WTC11 (cell line): ENCODE results near the gene UGT1A10. TPM values are rescaled to one million over a fixed set of nuclear protein-coding genes. Genes with fewer than 3 reads are reported as not detected.

Experiments
- ATAC-seq: fragments of 200-7000 bp; cut with Tn5 transposase; 2 replicates; pipeline ENCODE4 v1.10.0; 2021; ENCODE audit warnings: mild to moderate bottlenecking, moderate library complexity
- CTCF ChIA-PET: fragments of 300-600 bp; sonication (Branson Sonifier 250); formaldehyde crosslinking; loops from one replicate; lab custom pipeline; 2021; ENCODE audit warnings: antibody characterized with exemption; lab: Charles Lee
- POLR2A ChIA-PET: fragments of 350-600 bp; sonication (Branson Sonifier 250); formaldehyde crosslinking; loops from one replicate; lab custom pipeline; 2021; ENCODE audit warnings: antibody characterized with exemption; lab: Charles Lee
- DNase-seq: peaks from one replicate; pipeline ENCODE4 v3.0.0; 2021; ENCODE audit warnings: low spot score
- H3K27ac Mint-ChIP-seq: 2 replicates; pipeline ENCODE4 v1.8.0; 2021; ENCODE audit warnings: mixed read lengths
- H3K27me3 Mint-ChIP-seq: 2 replicates; pipeline ENCODE4 v1.8.0; 2021; ENCODE audit warnings: low read depth, mild to moderate bottlenecking, moderate library complexity, mixed read lengths
- H3K36me3 Mint-ChIP-seq: 2 replicates; pipeline ENCODE4 v1.8.0; 2021; ENCODE audit warnings: mixed read lengths
- H3K4me1 Mint-ChIP-seq: 2 replicates; pipeline ENCODE4 v1.8.0; 2022; ENCODE audit warnings: mixed read lengths
- H3K4me3 Mint-ChIP-seq: 2 replicates; pipeline ENCODE4 v1.8.0; 2021; ENCODE audit warnings: mild to moderate bottlenecking, moderate library complexity, mixed read lengths
- H3K9me3 Mint-ChIP-seq: 2 replicates; pipeline ENCODE4 v1.8.0; 2021; ENCODE audit warnings: mixed read lengths
- ATF1 ChIP-seq: sonication (generic); formaldehyde crosslinking; IDR thresholded peaks from 2 replicates; pipeline ENCODE4 v1.8.1; 2023; ENCODE audit warnings: mild to moderate bottlenecking, moderate library complexity, missing genetic modification reagents
- CREB1 ChIP-seq: sonication (generic); formaldehyde crosslinking; IDR thresholded peaks from 2 replicates; pipeline ENCODE4 v1.8.0; 2023; ENCODE audit warnings: mild to moderate bottlenecking, missing genetic modification reagents
- CREM ChIP-seq: sonication (generic); formaldehyde crosslinking; IDR thresholded peaks from 2 replicates; pipeline ENCODE4 v1.8.1; 2022; ENCODE audit warnings: mild to moderate bottlenecking, missing genetic modification reagents, moderate library complexity
- E2F5 ChIP-seq: sonication (generic); formaldehyde crosslinking; IDR thresholded peaks from 2 replicates; pipeline ENCODE4 v1.8.1; 2022; ENCODE audit warnings: mild to moderate bottlenecking, moderate library complexity, missing genetic modification reagents
- ERG ChIP-seq: fragments of 250-450 bp; sonication (Bioruptor Pico); IDR thresholded peaks from 2 replicates; pipeline ENCODE4 v1.8.0; 2021; ENCODE audit warnings: mild to moderate bottlenecking
- KAT7 ChIP-seq: sonication (generic); formaldehyde crosslinking; IDR thresholded peaks from 2 replicates; pipeline ENCODE4 v1.8.1; 2023; ENCODE audit warnings: missing genetic modification reagents, mild to moderate bottlenecking, borderline replicate concordance
- MLX ChIP-seq: sonication (generic); formaldehyde crosslinking; IDR thresholded peaks from 2 replicates; pipeline ENCODE4 v1.8.1; 2023; ENCODE audit warnings: mild to moderate bottlenecking, missing genetic modification reagents, moderate library complexity
- NR2C2 ChIP-seq: sonication (generic); formaldehyde crosslinking; IDR thresholded peaks from 2 replicates; pipeline ENCODE4 v1.8.0; 2022; ENCODE audit warnings: mild to moderate bottlenecking, missing genetic modification reagents
- RELA ChIP-seq: sonication (generic); formaldehyde crosslinking; IDR thresholded peaks from 2 replicates; pipeline ENCODE4 v1.8.1; 2022; ENCODE audit warnings: missing genetic modification reagents, mild to moderate bottlenecking, borderline replicate concordance
- RORB ChIP-seq: fragments of 250-450 bp; sonication (Bioruptor Pico); IDR thresholded peaks from 2 replicates; pipeline ENCODE4 v1.9.0; 2021; ENCODE audit warnings: mild to moderate bottlenecking
- SMAD3 ChIP-seq: sonication (generic); formaldehyde crosslinking; IDR thresholded peaks from 2 replicates; pipeline ENCODE4 v1.8.0; 2022; ENCODE audit warnings: missing genetic modification reagents, mild to moderate bottlenecking, borderline replicate concordance
- SOX15 ChIP-seq: fragments of 250-450 bp; sonication (Bioruptor Pico); IDR thresholded peaks from 2 replicates; pipeline ENCODE4 v1.9.0; 2021; ENCODE audit warnings: mild to moderate bottlenecking
- TEAD4 ChIP-seq: sonication (generic); formaldehyde crosslinking; IDR thresholded peaks from 2 replicates; pipeline ENCODE4 v1.8.0; 2022; ENCODE audit warnings: mild to moderate bottlenecking, missing genetic modification reagents
- ZNF263 ChIP-seq: sonication (generic); formaldehyde crosslinking; IDR thresholded peaks from 2 replicates; pipeline ENCODE4 v1.8.1; 2022; ENCODE audit warnings: low read depth, mild to moderate bottlenecking, moderate library complexity, missing genetic modification reagents
- ZNF423 ChIP-seq: fragments of 250-450 bp; sonication (Bioruptor Pico); IDR thresholded peaks from 2 replicates; pipeline ENCODE4 v2.1.2; 2022; ENCODE audit warnings: mild to moderate bottlenecking, moderate library complexity
- ZNF512 ChIP-seq: sonication (generic); formaldehyde crosslinking; IDR thresholded peaks from 2 replicates; pipeline ENCODE4 v1.8.1; 2022; ENCODE audit warnings: missing genetic modification reagents, borderline replicate concordance
- total RNA-seq: library from RNA; stranded (reverse); gene quantifications from 3 replicates; pipeline ENCODE4 v1.2.3, GENCODE V29; 2021
- TF ChIP-seq, protein P1 (sequence below): sonication (generic); formaldehyde crosslinking; IDR thresholded peaks from 2 replicates; pipeline ENCODE4 v1.8.1; 2022; ENCODE audit warnings: low read depth, missing genetic modification reagents, borderline replicate concordance
- TF ChIP-seq, protein P2 (sequence below): sonication (generic); formaldehyde crosslinking; IDR thresholded peaks from 2 replicates; pipeline ENCODE4 v1.8.0; 2022; ENCODE audit warnings: mild to moderate bottlenecking, missing genetic modification reagents
- TF ChIP-seq, protein P3 (sequence below): sonication (generic); formaldehyde crosslinking; IDR thresholded peaks from 2 replicates; pipeline ENCODE4 v1.8.0; 2022; ENCODE audit warnings: mild to moderate bottlenecking, missing genetic modification reagents
- TF ChIP-seq, protein P4 (sequence below): sonication (generic); formaldehyde crosslinking; IDR thresholded peaks from 2 replicates; pipeline ENCODE4 v1.8.1; 2022; ENCODE audit warnings: mild to moderate bottlenecking, missing genetic modification reagents, moderate library complexity, borderline replicate concordance

UGT1A10 gene
- total RNA-seq, 1 experiment from 2014 or later: not detected

DNA sequence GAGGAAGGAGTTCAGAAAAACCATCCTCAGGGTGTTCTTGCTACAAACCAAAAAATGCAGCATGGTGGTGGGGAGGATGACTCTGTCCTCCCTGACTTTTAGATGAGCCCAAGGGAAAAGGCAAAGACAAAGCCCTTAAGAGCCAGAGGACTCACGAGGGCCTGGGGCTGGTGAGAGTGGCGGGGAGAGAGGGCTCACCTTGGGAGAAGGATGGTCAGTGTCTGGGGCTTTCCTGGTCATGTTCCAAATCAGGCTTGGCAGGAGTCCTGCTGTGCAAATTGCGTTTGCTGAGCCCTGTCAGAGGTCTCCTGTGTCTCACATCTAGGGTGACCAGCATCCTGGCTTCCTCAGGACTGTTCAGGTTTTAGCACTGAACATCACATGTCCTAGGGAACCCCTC, 128.5 kb downstream of the UGT1A10 start (continued):
- TF ChIP-seq, protein P1, sequence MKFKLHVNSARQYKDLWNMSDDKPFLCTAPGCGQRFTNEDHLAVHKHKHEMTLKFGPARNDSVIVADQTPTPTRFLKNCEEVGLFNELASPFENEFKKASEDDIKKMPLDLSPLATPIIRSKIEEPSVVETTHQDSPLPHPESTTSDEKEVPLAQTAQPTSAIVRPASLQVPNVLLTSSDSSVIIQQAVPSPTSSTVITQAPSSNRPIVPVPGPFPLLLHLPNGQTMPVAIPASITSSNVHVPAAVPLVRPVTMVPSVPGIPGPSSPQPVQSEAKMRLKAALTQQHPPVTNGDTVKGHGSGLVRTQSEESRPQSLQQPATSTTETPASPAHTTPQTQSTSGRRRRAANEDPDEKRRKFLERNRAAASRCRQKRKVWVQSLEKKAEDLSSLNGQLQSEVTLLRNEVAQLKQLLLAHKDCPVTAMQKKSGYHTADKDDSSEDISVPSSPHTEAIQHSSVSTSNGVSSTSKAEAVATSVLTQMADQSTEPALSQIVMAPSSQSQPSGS: no peak
- no peak for TF ChIP-seq KAT7 (CRISPR knock-in tag)
- TF ChIP-seq RELA (CRISPR knock-in tag): no peak
- TF ChIP-seq CREB1: no peak
- no peak for TF ChIP-seq E2F5 (CRISPR knock-in tag)
- TF ChIP-seq ZNF512 (CRISPR knock-in tag): no peak
- TF ChIP-seq, protein P2, sequence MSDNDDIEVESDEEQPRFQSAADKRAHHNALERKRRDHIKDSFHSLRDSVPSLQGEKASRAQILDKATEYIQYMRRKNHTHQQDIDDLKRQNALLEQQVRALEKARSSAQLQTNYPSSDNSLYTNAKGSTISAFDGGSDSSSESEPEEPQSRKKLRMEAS: no peak
- no peak for TF ChIP-seq SMAD3 (CRISPR knock-in tag)

DNA sequence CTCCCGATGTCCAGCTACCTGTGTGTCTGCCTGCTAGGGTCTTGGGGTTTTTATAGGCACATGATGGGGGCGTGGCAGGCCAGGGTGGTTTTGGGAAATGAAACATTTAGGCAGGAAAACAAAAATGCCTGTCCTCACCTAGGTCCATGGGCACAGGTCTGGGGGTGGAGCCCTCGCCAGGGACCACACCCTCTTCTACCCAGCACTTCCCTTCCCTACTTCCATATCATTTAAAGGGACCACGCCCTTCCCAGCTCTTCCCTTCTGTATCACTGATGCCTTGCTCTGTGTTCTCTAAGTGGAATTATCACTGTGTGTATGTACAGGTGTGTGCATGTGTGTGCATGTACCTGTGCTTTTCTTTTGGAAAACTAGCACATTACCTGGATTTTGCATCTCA, 130.2 kb downstream of the UGT1A10 start:
- no peak for ATAC-seq
- no peaks in the 10 kb centered on the region for H3K36me3 Mint-ChIP-seq
- CTCF ChIA-PET: no interaction called here

DNA sequence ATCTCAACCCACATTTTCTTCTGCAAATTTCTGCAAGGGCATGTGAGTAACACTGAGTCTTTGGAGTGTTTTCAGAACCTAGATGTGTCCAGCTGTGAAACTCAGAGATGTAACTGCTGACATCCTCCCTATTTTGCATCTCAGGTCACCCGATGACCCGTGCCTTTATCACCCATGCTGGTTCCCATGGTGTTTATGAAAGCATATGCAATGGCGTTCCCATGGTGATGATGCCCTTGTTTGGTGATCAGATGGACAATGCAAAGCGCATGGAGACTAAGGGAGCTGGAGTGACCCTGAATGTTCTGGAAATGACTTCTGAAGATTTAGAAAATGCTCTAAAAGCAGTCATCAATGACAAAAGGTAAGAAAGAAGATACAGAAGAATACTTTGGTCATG, 131.8 kb downstream of the UGT1A10 start:
- ChIA-PET CTCF (no interaction called here), POLR2A (no interaction called here)
- H3K4me3 Mint-ChIP-seq: no peak overlapping the region
- no peak for DNase-seq
- no peak for ATAC-seq
- peaks cover 5% of the 10 kb centered on the region; the same call in 1 of the 2 replicates for H3K27me3 Mint-ChIP-seq
- H3K9me3 Mint-ChIP-seq: peaks cover 12% of the 10 kb centered on the region
- H3K27ac Mint-ChIP-seq: no peak overlapping the region
- H3K36me3 Mint-ChIP-seq: no peaks in the 10 kb centered on the region
- H3K4me1 Mint-ChIP-seq: peaks cover 3% of the 10 kb centered on the region
- TF ChIP-seq CREM (no peak), SOX15 (no peak), MLX (CRISPR knock-in tag) (no peak), ZNF263 (CRISPR knock-in tag) (no peak), NR2C2 (CRISPR knock-in tag) (no peak), ATF1 (CRISPR knock-in tag) (no peak), RELA (CRISPR knock-in tag) (no peak), TEAD4 (CRISPR knock-in tag) (no peak), ERG (CRISPR knock-in tag) (no peak)
- TF ChIP-seq, protein P3, sequence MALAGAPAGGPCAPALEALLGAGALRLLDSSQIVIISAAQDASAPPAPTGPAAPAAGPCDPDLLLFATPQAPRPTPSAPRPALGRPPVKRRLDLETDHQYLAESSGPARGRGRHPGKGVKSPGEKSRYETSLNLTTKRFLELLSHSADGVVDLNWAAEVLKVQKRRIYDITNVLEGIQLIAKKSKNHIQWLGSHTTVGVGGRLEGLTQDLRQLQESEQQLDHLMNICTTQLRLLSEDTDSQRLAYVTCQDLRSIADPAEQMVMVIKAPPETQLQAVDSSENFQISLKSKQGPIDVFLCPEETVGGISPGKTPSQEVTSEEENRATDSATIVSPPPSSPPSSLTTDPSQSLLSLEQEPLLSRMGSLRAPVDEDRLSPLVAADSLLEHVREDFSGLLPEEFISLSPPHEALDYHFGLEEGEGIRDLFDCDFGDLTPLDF (CRISPR knock-in tag): no peak
- TF ChIP-seq, protein P4, sequence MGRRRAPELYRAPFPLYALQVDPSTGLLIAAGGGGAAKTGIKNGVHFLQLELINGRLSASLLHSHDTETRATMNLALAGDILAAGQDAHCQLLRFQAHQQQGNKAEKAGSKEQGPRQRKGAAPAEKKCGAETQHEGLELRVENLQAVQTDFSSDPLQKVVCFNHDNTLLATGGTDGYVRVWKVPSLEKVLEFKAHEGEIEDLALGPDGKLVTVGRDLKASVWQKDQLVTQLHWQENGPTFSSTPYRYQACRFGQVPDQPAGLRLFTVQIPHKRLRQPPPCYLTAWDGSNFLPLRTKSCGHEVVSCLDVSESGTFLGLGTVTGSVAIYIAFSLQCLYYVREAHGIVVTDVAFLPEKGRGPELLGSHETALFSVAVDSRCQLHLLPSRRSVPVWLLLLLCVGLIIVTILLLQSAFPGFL (CRISPR knock-in tag): no peak

More for the DNA sequence above, 130.2 kb downstream of the UGT1A10 start:
- Mint-ChIP-seq H3K27me3 (peaks cover 5% of the 10 kb centered on the region; the same call in 1 of the 2 replicates), H3K9me3 (peaks cover 12% of the 10 kb centered on the region), H3K27ac (no peak overlapping the region), H3K4me1 (peaks cover 3% of the 10 kb centered on the region), H3K4me3 (no peak overlapping the region)
- DNase-seq: no peak
- TF ChIP-seq RORB (CRISPR knock-in tag) (no peak), E2F5 (CRISPR knock-in tag) (no peak), ZNF423 (CRISPR knock-in tag) (no peak)
- TF ChIP-seq, protein P2: no peak
- POLR2A ChIA-PET: no interaction called here
